SK-N-SH (cell line): ENCODE measurements around the gene MPV17L2.

Experiments used
- CHD2 ChIP-seq: fragments of 150-350 bp; IDR thresholded peaks from 2 replicates; pipeline ENCODE4 v1.6.1; 2018; ENCODE audit warnings: low read length; ENCODE audit not compliant: partially characterized antibody
- ELF1 ChIP-seq: IDR thresholded peaks from 2 replicates; pipeline ENCODE4 v1.4.0; 2012
- EP300 ChIP-seq, 2 experiments: IDR thresholded peaks; 2 replicates each; pipeline versions ENCODE4 v1.4.0 to v1.6.1; 2012; ENCODE audit warnings: borderline replicate concordance in 1 of 2, low read depth in 1 of 2, low read length in 1 of 2
- EZH2phosphoT487 ChIP-seq: fragments of 200-600 bp; sonication (generic); IDR thresholded peaks from 2 replicates; pipeline ENCODE4 v1.6.1; 2017; ENCODE audit warnings: low read depth, mixed run types, mild to moderate bottlenecking, antibody characterized with exemption, moderate library complexity, borderline replicate concordance
- FOXM1 ChIP-seq: IDR thresholded peaks from 2 replicates; pipeline ENCODE4 v1.4.0; 2012; ENCODE audit warnings: low read depth, mild to moderate bottlenecking
- POLR2AphosphoS5 ChIP-seq: IDR thresholded peaks from 2 replicates; pipeline ENCODE4 v1.6.1; 2012; ENCODE audit warnings: low read depth, low read length
- RAD21 ChIP-seq: IDR thresholded peaks from 2 replicates; pipeline ENCODE4 v1.6.1; 2012; ENCODE audit warnings: mild to moderate bottlenecking, low read length
- TF ChIP-seq, protein P1 (sequence below): fragments of 200-600 bp; sonication (generic); IDR thresholded peaks from 2 replicates; pipeline ENCODE4 v1.6.1; 2017; ENCODE audit warnings: antibody characterized with exemption, mild to moderate bottlenecking, moderate library complexity
- TF ChIP-seq, protein P2 (sequence below): fragments of 150-350 bp; IDR thresholded peaks from 2 replicates; pipeline ENCODE4 v1.6.1; 2017; ENCODE audit warnings: antibody characterized with exemption, low read length, low read depth, borderline replicate concordance

- TF ChIP-seq POLR2AphosphoS5 (no peak), ELF1 (no peak), EP300 (IDR thresholded peaks at IDR 0.05; ENCODE audit: borderline replicate concordance in 1 of 2, low read depth in 1 of 2, low read length in 1 of 2) (no peak), FOXM1 (no peak), EZH2phosphoT487 (no peak), RAD21 (no peak), CHD2 (no peak)
- TF ChIP-seq, protein P1, sequence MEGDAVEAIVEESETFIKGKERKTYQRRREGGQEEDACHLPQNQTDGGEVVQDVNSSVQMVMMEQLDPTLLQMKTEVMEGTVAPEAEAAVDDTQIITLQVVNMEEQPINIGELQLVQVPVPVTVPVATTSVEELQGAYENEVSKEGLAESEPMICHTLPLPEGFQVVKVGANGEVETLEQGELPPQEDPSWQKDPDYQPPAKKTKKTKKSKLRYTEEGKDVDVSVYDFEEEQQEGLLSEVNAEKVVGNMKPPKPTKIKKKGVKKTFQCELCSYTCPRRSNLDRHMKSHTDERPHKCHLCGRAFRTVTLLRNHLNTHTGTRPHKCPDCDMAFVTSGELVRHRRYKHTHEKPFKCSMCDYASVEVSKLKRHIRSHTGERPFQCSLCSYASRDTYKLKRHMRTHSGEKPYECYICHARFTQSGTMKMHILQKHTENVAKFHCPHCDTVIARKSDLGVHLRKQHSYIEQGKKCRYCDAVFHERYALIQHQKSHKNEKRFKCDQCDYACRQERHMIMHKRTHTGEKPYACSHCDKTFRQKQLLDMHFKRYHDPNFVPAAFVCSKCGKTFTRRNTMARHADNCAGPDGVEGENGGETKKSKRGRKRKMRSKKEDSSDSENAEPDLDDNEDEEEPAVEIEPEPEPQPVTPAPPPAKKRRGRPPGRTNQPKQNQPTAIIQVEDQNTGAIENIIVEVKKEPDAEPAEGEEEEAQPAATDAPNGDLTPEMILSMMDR, result no peak
- TF ChIP-seq, protein P2, sequence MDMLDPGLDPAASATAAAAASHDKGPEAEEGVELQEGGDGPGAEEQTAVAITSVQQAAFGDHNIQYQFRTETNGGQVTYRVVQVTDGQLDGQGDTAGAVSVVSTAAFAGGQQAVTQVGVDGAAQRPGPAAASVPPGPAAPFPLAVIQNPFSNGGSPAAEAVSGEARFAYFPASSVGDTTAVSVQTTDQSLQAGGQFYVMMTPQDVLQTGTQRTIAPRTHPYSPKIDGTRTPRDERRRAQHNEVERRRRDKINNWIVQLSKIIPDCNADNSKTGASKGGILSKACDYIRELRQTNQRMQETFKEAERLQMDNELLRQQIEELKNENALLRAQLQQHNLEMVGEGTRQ, result no peak
Observed at GRCh38 chr19:18197306-18197705, 4.3 kb downstream of the MPV17L2 start.
